ENCODE measurements around the gene TCOF1. TPM values are rescaled to one million over a fixed set of nuclear protein-coding genes. Genes with fewer than 3 reads are reported as not detected.

TCOF1 gene
- total and polyA plus RNA-seq, 2 donors (not counting 3 experiments of a cell fraction or from before 2014, with no cell fraction given), result 11.2 to 52.0 TPM

- intact Hi-C loops (cut with micrococcal nuclease) (loop anchor here (5.0 kb wide), 1 partner anchor 52 kb away; no protein-coding TSS in a partner anchor), dilution Hi-C loops (cut with MboI; ENCODE audit: extremely low pct_ligation_motif_present, low sequenced_read_pairs) (no loop called here)
- H4K20me1 ChIP-seq (replicated peaks; ENCODE audit: control insufficient read depth, extremely low read depth, insufficient read depth, low read length), result no peaks in the 10 kb centered on the region
- H3K4me3 ChIP-seq (replicated peaks in 1 of 3; ENCODE audit: insufficient read depth in 1 of 3, low read depth in 1 of 3, low read length in 3 of 3), result no peak overlapping the region
- FAIRE-seq (peak; percentile 8), DNase-seq (ENCODE audit: low read depth, low spot score) (no peak)
- H3K79me2 ChIP-seq (ENCODE audit: control insufficient read depth, insufficient read depth, low read length), result no peaks in the 10 kb centered on the region
- H3K4me2 ChIP-seq (ENCODE audit: insufficient read depth, low read length), result no peak overlapping the region
- no peaks in the 10 kb centered on the region for H3K27me3 ChIP-seq (ENCODE audit: control insufficient read depth in 2 of 2, insufficient read depth in 2 of 2, low read length in 2 of 2)
- TF ChIP-seq CTCF (IDR thresholded peaks at IDR 0.05; ENCODE audit: extremely low read depth in 1 of 2, insufficient read depth in 1 of 2, low read depth in 1 of 2, low read length in 2 of 2) (no peak), FOS (IDR thresholded peaks at IDR 0.05; ENCODE audit: borderline replicate concordance, insufficient read depth, low read length) (no peak), POLR2AphosphoS5 (IDR thresholded peaks at IDR 0.05; ENCODE audit: insufficient read depth, low read depth, low read length) (no peak), JUN (IDR thresholded peaks at IDR 0.05; ENCODE audit: borderline replicate concordance, insufficient read depth, insufficient read length, low read depth) (no peak), EZH2 (IDR thresholded peaks at IDR 0.05; ENCODE audit: borderline replicate concordance, low read depth, low read length, severe bottlenecking) (no peak), POLR2A (IDR thresholded peaks at IDR 0.05; ENCODE audit: low read depth, low read length) (no peak), MYC (IDR thresholded peaks at IDR 0.05; ENCODE audit: low read depth, low read length) (no peak), MAX (IDR thresholded peaks at IDR 0.05; ENCODE audit: insufficient read depth, insufficient read length) (no peak), GATA2 (IDR thresholded peaks at IDR 0.05; ENCODE audit: insufficient read depth, insufficient read length, low read depth, low read length) (no peak)
- ChIA-PET CTCF (interaction anchor here (0.8 kb wide), 2 partner anchors 10 to 143 kb away, joined by 3 read pairs; no protein-coding TSS in a partner anchor), POLR2A (no interaction called here)
- no peaks in the 10 kb centered on the region for H3K36me3 ChIP-seq (ENCODE audit: control insufficient read depth in 2 of 2, extremely low read depth in 1 of 2, insufficient read depth in 2 of 2, low read length in 2 of 2)
- BruUV-seq (replicated peaks), result no TSS peak
- no peaks in the 10 kb centered on the region for H3K9me1 ChIP-seq (replicated peaks; ENCODE audit: control insufficient read depth, extremely low read depth, insufficient read depth, low read length)
- H3K4me1 ChIP-seq (ENCODE audit: control insufficient read depth, extremely low read depth, insufficient read depth, low read length), result peaks cover 24% of the 10 kb centered on the region
- H3K9ac ChIP-seq (replicated peaks; ENCODE audit: extremely low read depth, insufficient read depth, low read length), result no peak overlapping the region
- H3K9me3 ChIP-seq (replicated peaks; ENCODE audit: control insufficient read depth, insufficient read depth, low read length), result no peaks in the 10 kb centered on the region
- peak overlapping the region; percentile 28 for H2AFZ ChIP-seq (ENCODE audit: low read depth, low read length)
- peak overlapping the region; percentile 78 for H3K27ac ChIP-seq (ENCODE audit: insufficient read depth, low read depth, low read length)
Measured at GRCh38 chr5:150318613-150319483, 38.6 kb upstream of the TCOF1 start.

Measured in endothelial cell of umbilical vein (primary cell).